Neutrophil (primary cell): ENCODE results near the gene BANP.

ENCODE experiments used
- H3K27ac ChIP-seq: fragments of 200-600 bp; sonication (generic); 2 replicates; pipeline ENCODE4 v1.5.1; 2016; ENCODE audit warnings: mild to moderate bottlenecking, moderate library complexity
- H3K27me3 ChIP-seq: fragments of 200-600 bp; sonication (generic); 2 replicates; pipeline ENCODE4 v1.6.0; 2016; ENCODE audit warnings: mild to moderate bottlenecking
- H3K36me3 ChIP-seq: fragments of 200-600 bp; sonication (generic); 2 replicates; pipeline ENCODE4 v1.5.1; 2017
- H3K4me1 ChIP-seq, 2 experiments: fragments of 200-600 bp in 1 of 2; sonication (generic) in 1 of 2; 1 replicate in 1 of 2; 2 replicates in 1 of 2; pipeline versions ENCODE4 v1.5.1 to v1.6.1; 2013 to 2016; ENCODE audit warnings: low read depth in 1 of 2, low read length in 1 of 2, mild to moderate bottlenecking in 1 of 2, moderate library complexity in 1 of 2; ENCODE audit not compliant: control insufficient read depth in 1 of 2, insufficient read depth in 1 of 2
- H3K4me3 ChIP-seq, 2 experiments: fragments of 200-600 bp in 1 of 2; sonication (generic) in 1 of 2; 1 replicate in 1 of 2; 2 replicates in 1 of 2; pipeline ENCODE4 v1.5.1; 2013 to 2016; ENCODE audit warnings: low read depth in 1 of 2, low read length in 1 of 2, mild to moderate bottlenecking in 1 of 2, moderate library complexity in 1 of 2
- H3K9me3 ChIP-seq: fragments of 200-600 bp; sonication (generic); 2 replicates; pipeline ENCODE4 v1.5.1; 2016
- TF ChIP-seq, protein P1 (sequence below): fragments of 200-600 bp; sonication (generic); IDR thresholded peaks from 2 replicates; pipeline ENCODE4 v1.5.1; 2016; ENCODE audit warnings: antibody characterized with exemption

BANP gene

DNA sequence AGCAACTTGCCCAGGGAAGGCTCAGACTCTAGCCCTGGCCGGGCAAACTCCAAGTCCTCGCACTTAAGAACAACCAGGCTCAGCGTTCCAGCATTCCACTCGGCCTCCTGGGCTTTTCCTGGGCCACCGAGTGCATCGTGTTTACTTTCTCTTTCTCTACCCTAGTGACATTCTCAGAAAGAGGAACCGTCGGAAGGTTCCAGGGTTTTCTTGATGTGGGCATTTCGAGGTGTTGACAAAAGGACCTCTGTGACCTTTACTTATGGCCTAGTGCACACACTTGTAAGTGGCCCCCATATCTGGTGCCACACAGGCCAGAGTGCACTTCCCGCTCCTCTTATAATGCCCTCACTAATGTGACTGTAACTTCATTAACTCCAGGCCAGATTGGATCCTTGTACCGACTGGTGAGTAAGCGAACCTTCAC lies 3.1 kb upstream of the BANP start:
- peaks cover 7% of the 10 kb centered on the region for H3K36me3 ChIP-seq
- peak overlapping the region; percentile 42 to 50 for H3K4me3 ChIP-seq
- peak overlapping the region; percentile 85 for H3K27ac ChIP-seq
- H3K27me3 ChIP-seq = no peaks in the 10 kb centered on the region
- peaks cover 53 to 56% of the 10 kb centered on the region in 2 experiments for H3K4me1 ChIP-seq
- no peaks in the 10 kb centered on the region for H3K9me3 ChIP-seq
- TF ChIP-seq, protein P1, sequence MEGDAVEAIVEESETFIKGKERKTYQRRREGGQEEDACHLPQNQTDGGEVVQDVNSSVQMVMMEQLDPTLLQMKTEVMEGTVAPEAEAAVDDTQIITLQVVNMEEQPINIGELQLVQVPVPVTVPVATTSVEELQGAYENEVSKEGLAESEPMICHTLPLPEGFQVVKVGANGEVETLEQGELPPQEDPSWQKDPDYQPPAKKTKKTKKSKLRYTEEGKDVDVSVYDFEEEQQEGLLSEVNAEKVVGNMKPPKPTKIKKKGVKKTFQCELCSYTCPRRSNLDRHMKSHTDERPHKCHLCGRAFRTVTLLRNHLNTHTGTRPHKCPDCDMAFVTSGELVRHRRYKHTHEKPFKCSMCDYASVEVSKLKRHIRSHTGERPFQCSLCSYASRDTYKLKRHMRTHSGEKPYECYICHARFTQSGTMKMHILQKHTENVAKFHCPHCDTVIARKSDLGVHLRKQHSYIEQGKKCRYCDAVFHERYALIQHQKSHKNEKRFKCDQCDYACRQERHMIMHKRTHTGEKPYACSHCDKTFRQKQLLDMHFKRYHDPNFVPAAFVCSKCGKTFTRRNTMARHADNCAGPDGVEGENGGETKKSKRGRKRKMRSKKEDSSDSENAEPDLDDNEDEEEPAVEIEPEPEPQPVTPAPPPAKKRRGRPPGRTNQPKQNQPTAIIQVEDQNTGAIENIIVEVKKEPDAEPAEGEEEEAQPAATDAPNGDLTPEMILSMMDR = peak; percentile 14

DNA sequence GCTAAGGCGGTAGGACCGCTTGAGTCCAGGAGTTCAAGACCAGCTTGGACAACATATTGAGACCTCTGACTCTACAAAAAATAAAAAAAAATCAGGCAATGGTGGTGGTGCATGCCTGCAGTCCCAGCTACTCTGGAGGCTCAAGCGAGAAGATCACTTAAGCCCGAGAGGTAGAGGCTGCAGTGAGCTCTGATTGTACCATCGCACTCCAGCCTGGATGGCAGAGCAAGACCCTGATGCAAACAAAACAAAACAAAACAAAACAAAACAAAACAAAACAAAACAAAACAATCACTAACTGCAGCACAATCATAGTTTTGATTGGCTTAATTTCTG lies 2.5 kb upstream of the BANP start:
- H3K9me3 ChIP-seq = no peaks in the 10 kb centered on the region
- no peaks in the 10 kb centered on the region for H3K27me3 ChIP-seq
- TF ChIP-seq, protein P1 = no peak
- H3K27ac ChIP-seq = peak overlapping the region; percentile 85
- peaks cover 7% of the 10 kb centered on the region for H3K36me3 ChIP-seq
- H3K4me3 ChIP-seq = peak overlapping the region in 1 of 2 experiments; percentile 42
- peaks cover 58 to 61% of the 10 kb centered on the region in 2 experiments for H3K4me1 ChIP-seq

DNA sequence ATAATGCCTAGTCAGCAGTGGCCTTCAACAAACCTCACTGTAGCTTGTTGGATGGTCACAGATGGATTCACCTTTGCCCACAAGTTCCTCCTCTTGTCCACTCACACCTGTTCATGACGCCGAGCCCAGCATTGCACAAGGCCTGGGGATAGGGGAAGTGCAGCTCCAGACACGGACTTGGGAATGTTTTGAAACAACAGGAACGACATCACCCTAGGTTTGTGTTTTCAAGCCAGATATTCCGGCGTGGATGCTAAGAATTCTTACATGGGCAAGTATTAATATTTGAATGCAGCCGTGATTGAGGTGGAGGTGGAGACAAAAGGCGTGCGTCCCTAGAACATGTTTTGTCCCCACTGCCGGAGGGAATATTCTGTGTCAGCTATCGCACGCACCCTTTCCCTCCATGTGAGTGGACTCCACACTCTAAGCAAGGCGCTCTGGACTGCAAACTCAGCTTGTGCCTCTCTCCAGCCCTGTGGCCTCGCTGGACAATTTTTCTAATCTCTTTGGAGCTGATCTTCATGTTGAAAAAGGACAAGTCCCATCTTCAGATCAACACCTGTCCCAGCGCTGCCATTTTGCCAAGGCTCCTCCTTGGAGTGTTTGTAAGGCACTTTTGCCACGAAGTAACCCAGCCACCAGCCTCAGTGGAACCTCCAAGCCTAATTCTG lies 2.0 kb upstream of the BANP start:
- peak overlapping the region; percentile 85 for H3K27ac ChIP-seq
- no peak overlapping the region for H3K4me3 ChIP-seq
- peaks cover 63 to 66% of the 10 kb centered on the region in 2 experiments for H3K4me1 ChIP-seq
- TF ChIP-seq, protein P1 = no peak
- peaks cover 7% of the 10 kb centered on the region for H3K36me3 ChIP-seq
- no peaks in the 10 kb centered on the region for H3K27me3 ChIP-seq
- no peaks in the 10 kb centered on the region for H3K9me3 ChIP-seq

DNA sequence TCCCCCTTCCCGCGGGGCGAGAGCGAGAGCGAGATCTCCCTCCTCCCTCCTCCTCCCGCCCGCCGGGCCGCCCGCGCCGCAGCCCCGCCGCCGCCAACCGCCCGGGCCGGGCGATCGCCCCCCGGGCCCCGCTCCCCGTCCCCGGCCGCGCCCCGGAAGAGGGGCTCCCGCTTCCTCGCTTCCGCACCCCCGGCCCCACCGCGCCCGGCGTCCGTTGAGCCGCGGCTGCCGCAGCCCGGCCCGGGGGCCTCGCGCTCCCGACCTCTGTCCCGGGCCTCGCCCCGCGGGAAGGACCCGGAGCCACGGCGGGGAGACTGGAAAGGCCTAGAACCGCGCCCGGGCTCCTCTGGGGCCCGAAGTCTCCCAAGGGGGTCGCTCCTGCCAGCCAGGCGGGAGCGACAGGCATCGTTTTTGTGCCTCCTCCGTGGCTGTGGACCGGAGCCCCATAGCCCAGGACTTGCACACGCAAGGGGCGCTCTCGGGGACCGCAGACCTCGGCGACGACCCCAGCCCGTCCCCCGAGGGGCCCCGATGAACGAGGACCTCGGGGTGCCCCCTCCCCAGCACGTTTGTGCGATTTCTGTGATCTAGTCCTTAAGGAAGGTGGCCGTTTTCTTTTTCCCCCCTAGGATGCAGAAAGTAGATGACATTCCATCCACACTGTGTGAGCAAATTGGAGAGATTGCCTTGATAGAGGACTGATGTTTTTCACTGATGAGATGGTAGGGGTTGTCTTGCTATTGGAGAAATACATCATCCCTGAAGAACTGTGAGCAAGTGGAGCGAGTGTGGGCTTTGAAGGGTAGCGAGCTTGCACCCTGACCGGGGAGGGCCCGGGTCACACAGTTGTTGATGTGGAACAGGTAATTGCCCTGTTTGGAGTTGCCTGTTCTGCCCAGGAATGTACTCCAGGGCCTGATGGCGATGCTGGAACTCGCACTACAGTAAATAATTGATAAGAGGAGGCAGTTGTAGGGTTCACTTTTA lies 611 bp downstream of the BANP start:
- Histone ChIP-seq H3K27ac (peak overlapping the region; percentile 100), H3K4me1 (peaks cover 81 to 82% of the 10 kb centered on the region in 2 experiments), H3K4me3 (peak overlapping the region; percentile 96), H3K9me3 (no peaks in the 10 kb centered on the region), H3K27me3 (no peaks in the 10 kb centered on the region), H3K36me3 (peaks cover 7% of the 10 kb centered on the region)
- TF ChIP-seq, protein P1 = no peak

DNA sequence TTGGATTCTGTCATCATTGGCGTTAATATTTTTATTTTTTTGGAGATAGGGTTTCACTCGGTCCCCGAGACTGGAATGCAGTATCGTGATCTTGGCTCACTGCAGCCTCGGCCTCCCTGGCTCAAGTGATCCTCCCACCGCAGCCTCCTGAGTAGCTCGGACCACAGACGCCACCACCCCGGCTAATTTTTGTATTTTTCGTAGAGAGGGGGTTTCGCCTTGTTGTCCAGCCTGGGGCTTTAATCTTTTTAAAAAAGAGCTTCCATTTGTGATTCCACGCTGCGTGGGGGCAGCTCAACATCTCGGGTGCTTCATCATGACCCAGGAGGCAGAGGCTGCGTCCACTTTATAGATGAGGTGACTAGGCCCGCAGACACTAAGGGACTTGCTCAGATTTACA lies 1.5 kb downstream of the BANP start:
- no peaks in the 10 kb centered on the region for H3K27me3 ChIP-seq
- peaks cover 16% of the 10 kb centered on the region for H3K36me3 ChIP-seq
- H3K9me3 ChIP-seq = no peaks in the 10 kb centered on the region
- peak overlapping the region; percentile 100 for H3K27ac ChIP-seq
- H3K4me3 ChIP-seq = peak overlapping the region; percentile 96
- TF ChIP-seq, protein P1 = no peak
- peaks cover 83 to 86% of the 10 kb centered on the region in 2 experiments for H3K4me1 ChIP-seq
